GM18502 (cell line): ENCODE measurements around the gene DBNDD2.

Experiments
- ATAC-seq: cut with Tn5 transposase; IDR thresholded peaks from one replicate; pipeline ENCODE4 v1.9.1; 2021; ENCODE audit warnings: mild to moderate bottlenecking; ENCODE audit not compliant: unreplicated experiment, poor library complexity

DBNDD2 gene

DNA sequence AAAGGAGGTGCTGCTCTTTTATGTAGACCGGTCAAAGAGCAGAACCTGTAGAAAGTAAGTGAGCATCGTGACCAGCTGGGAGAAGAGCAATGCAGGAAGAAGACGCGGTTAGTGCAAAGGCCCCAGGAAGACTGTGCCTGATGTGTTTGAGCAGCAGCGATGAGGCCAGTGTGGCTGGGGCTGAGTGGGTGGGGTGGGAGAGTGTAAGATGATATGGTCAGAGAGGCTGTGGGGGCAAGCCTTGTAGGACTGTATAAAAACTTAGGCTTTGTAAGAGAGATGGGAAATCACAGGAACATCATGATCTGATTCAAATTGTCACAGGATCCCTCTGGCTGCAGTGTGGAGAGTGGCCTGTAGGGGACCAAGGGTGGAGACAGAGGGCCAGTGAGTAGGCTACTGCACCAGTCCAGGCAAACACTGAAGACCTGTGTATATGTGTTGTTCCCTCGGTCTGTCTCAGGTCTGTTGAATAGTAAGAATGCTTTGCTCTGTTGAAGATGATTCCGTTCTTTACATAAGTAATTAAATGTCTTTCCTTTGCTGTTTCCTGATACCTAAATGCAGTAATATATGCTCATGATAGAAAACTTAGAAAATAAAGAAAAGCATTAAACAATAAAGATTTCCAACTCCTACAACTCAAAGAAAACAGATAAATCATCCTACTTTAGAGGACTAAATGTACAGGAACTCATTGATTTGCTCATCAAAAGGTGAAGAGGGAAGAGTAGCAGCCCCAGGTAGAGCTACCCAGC is 37.9 kb downstream of the DBNDD2 start:
- no peak for ATAC-seq

DNA sequence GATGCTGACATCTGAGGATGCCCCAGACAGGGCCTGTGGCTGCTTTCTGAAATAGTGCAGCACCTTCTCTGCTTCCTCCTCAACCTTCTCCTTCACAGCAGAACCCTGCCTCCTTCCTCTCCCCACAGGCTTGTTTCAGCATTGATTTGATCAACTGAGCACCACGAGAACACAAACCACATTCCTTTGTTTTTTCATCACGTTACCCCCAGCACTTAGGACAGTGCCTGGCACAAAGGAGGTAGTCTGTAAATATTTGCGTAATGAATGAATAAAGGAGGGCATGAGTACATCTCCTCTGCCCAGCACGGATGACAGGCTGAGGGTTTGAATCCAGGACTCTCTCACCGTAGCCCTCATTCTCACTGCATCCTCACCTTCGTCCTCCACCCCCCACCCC is 40.2 kb downstream of the DBNDD2 start:
- ATAC-seq, result no peak

DNA sequence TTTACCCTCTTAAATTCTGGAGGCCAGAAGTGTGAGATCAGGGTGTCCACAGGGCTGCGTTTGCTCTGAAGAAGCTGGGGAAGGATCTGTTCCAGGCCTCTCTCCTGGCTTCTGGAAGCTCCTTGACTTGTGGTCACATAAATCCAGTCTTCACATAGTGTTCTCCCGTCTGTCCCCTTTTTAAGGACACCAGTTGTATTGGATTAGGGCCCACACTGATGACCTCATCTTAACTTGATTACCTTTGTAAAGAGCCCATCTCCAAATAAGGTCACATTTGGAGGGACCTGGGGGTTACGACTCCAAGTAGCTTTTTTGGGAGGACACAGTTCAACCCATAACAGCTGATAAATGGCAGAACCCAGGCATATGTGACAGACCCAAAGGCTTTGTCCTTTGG is 41.4 kb downstream of the DBNDD2 start:
- ATAC-seq, result no peak

DNA sequence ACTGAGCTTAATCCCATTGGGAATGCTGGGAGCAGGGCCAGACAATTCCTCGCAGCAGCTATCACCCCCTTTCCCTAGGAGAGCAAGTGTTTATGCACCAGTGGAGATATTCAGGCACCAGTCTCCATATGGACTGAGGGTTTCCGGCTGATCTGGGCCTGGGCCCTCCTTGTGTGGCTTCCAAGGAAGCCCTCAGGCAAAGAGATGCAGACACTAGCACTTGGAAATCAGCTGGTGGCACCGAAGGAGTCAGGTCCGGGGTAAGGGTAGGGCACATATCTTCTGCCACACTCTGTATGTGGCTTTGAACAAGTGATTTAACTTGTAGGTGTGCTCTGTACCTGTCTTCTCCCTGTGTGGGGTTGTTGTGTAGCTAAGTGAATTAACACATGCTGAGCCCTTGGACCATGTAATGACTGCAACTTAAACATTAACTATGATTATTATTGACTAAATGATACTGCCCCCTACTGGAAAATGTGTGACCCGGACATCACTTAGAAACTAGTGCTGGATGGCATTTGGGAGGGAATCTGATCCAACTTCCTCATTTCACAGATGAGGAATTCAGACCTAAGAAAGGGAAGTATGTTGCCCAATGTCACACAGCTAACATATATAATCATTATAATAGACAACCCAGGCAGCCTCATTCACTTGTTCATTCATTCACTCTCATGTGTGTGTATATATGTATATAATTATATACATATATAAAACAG is 42.2 kb downstream of the DBNDD2 start:
- ATAC-seq, result no peak

DNA sequence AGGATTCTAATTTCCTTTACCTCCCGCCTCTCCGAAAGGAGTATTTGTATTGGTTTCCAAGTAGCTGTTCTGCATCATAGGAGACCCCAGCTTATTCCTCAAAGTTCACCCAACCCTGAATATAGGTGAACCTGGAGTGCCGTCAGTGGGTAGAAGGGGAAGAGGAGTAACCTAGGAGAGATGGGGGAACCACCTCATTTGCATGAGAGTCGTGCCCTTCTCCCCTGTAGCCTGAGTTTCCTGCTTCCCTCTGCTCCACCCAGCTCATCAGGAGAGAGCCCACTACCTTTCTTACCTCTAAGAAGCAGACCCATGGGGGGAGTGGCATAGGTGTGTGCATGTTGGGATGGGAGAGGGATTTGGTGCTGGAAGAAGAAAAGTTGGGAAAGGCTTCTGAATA is 44.1 kb downstream of the DBNDD2 start:
- no peak for ATAC-seq

DNA sequence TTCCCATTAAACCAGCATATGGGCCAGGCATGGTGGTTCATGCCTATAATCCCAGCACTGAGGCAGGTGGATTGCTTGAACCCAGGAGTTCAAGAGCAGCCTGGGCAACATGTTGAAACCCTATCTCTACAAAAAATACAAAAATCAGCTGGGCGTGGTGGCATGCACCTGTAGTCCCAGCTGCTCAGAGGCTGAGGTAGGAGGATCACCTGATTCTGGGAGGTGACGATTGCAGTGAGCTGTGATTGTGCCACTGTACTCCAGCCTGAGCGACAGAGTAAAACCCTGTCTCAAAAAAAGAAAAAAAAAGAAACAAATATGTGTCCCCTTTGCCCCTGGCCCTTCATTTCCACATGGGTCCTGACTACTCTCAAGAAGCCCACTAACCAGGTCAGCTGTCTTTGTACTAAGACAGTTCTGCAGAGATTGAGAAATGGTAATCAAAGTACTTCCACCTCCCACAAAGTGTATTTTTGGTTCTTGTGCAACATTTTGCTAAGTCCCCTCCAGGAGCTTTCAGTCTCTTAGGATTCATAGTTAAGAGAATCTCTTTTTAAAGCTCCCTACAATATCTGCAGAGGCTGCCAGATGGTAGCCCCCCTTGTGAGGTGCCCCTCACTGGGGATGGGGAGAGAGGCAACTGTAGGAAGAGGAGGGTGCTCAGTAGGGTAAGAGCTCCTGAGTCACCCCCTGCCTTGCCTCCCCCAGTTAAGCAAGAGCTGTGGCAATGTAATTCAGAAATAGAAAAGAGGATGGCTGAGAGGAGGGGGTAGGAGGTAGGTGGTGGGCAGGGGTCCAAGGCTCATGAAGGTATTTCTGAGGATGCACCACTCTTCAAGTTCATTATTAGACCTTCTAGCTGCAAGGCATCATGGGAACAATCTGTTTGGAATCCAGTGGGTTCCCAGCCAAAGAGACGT is 44.9 kb downstream of the DBNDD2 start:
- no peak for ATAC-seq

DNA sequence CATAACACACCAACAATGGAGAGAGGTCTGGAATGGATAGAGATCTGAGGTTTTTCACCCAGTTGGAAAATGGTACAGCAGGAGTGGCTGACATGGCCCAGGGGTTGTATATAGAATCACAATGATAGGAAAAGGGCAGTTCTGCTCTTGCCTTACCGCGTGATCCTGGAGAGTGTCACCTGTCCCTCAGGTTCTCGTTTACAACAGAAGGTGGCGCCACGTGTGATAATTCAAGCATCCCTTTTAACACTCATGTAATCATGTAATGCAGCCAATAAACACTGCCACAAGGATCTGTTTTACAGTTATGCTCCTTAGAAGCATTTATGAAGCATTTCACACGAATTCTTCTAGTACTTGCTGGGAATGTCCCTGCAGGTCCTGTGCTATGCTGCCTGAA is 48.5 kb downstream of the DBNDD2 start:
- ATAC-seq, result no peak

DNA sequence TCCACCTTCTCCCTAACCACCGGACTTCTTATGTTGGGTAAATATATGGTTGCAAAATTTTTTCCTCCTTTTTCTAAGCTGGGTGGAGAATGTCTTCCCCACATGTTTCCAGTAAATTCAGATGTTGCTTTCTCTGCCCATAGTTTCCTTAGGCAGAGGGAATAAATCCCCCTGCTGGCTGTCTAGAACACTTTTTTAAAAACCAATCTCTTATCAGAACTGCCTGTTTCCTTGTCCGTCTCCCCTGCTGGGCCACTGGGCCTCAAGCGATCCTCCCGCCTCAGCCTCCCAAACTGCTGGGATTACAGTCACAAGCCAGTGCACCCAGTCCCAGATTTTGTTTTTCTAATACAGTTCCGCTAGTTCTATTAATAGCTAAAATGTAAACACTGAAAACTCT is 51.5 kb downstream of the DBNDD2 start:
- ATAC-seq, result no peak
